Stimulated activated CD8-positive, alpha-beta memory T cell treated with anti-CD3 and anti-CD28 coated beads, Interleukin-7, amount 100 ng/mL, for 4 hours (primary cell): ENCODE measurements around the gene POLR2F.

Source experiments
- DNase-seq, 2 donors: peaks; one replicate each; pipeline ENCODE4 v3.0.0-alpha.2; 2020; ENCODE audit warnings: low read depth in 2 of 2

Gene POLR2F

GRCh38 chr22:38006906-38007305 is 53.4 kb downstream of the POLR2F start:
- DNase-seq: no peak

DNA sequence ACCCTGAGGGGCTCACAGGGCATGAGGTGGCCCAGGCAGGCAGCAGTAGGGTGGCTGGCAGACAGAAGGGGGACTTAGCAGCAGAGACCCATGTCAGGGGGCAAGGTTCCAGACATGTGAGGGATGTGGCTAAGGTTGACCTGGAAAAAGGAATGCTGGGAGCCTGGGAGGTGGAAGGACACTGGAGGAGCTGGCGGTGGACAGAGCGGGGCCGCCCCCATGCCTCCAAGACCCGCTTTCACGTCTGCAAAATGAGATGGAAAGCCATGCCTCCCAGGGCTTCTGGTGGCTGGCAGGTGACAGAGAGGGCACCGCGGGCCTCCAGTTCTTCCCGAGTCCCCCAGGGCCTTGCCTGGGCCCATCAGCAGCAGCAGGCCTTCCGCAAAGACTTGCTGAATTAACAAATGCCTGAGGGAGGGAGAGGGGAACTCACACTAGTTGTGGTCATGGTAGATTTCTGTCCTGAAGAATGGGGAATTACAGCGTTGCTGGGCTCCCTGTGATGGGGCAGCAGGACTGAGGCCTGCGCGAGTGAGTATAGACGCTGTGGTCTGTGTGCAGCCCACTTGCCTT is 53.9 kb downstream of the POLR2F start:
- DNase-seq: no peak

DNA sequence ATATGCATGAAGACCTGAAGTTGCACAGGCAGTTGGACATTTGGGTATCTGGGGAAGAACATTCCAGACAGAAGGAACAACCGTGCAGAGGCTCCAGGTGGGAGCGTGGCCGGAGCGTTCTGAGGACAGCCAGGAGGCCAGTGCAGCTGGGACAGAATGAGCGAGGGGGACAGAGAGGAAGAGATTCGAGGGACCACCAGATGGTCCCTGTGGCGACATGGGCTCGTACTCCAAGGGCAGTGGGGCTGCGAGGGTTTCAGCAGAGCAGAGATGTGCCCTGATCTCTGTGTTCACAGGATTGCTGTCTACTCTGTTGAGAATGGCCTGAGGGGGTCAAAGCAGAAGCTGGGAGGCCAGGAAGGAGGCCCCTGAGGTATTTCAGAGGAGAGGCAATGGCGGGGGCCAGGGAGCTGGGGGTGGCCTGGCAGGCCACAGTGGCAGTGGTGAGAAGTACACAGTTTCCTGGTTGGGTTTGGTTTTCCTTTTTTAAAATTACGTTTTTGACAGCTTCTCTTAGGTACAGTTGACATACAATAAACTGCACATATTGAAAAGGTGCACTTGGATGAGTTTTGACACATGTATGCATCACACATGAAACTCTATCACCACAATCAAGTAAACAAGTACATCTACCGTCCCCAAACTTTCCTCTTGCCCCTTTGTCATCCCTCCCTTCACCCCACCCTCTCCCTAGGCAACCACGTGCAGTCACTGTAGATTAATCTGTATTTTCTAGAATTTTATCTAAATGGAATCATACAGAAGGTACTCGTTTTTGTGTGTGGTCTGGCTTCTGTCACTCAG is 55.7 kb downstream of the POLR2F start:
- DNase-seq: no peak

GRCh38 chr22:38012604-38013072 is 59.1 kb downstream of the POLR2F start:
- no peak for DNase-seq

DNA sequence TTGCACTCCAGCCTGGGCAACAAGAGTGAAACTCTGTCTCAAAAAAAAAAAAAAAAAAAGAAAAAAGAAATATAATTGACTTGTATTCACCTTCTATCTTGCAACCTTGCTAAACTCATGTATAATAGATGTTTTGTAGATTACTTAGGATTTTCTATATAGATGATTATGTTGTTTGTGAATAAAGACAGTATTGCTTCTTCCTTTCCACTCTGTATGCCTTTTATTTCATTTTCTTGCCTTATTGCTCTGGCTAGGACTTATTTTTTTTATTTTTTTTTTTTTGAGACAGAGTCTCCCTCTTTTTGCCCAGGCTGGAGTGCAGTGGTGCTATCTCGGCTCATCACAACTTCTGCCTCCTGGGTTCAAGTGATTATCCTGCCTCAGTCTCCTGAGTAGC is 60.6 kb downstream of the POLR2F start:
- no peak for DNase-seq

- no peak for DNase-seq
These were observed 63.0 kb downstream of the POLR2F start for GRCh38 chr22:38016182-38017151.

DNA sequence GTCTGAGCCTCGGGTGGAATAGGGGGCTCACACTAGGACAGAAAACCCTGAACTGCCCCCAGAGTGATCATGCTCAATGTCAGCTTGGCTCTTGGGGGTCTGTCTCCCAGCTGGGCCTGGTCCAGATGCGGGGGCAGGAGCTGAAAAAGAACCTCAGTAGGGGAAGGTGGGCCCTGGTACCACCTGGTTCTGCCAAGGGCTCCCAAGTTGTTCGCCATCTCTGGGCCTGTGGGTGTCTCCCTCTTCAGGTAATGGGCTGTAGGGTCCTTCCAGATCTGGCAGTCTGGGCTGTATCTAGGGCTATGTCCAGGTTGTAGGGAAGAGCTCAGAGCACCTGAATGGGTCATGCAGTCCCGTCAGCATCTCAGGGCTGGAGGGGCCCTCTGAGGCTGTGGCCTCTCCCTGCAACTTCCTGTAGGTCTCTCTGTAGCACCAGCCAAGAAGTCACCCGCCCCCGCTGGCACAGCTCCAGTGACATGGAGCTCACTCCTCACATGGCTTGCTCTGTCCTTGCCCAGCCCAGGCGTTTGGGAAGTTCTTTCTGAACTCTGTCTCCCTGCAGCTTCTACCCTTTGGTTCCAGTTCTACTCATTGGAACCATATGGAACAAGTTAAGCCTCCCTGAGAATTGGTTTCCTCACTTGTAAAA is 63.9 kb downstream of the POLR2F start:
- no peak for DNase-seq

DNA sequence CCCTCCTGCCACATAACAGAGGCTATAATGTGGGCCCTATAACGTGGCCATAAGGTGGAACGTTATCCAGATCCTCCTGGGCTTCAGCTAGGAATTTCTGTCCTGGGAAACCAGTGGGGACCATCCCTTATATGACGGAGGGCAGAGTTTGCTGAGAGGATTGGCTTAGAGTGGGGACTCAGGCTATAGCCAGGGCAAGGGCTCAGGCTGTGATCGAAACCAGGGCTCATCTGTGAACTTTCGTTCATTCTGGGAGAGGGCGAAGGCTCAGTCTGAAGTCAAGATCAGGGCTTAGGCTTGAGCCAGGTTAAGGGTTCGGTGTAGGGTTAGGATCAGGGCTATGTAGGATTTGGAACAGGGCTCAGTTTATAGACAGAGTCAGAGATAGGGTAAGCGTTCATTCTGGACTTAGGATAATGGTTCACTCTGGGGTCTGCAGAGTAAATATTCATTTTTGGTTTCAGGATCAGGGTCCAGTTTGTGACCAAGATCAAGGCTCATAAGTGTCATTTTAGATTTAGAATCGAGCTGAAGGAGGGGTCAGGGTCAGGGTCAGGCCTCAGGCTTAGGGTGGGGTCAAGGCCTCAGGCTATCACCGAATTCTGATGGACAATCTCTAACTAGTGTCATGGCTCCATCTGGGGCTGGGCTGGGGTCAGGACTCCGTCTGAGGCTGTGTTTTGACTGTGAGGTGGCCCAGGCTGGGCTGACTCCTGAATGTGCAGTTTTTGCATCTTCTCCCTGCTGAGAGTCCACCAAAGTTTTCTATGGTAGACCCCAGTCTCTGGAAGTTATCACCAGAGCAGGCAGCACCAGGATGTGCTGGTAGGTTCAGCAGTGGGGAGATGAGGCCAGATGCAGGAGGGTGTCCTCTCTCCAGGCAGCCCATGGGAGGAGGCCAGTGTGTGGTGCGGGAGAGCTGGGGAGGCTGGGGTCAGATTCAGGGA is 64.7 kb downstream of the POLR2F start:
- DNase-seq: no peak
